Fibroblast of skin of left biceps (primary cell): ENCODE data around the gene KIAA0319L.
"Not testable (repeated sequence)": the region's sequence is repeated elsewhere in the genome, so short reads cannot be mapped to it uniquely, and the experiment has no call there.

ENCODE experiments used
- DNase-seq, 2 experiments: peaks; one replicate each; pipeline ENCODE4 v3.0.0-alpha.2; 2013; ENCODE audit warnings: low read depth in 2 of 2

KIAA0319L gene

GRCh38 chr1:35581621-35582020, 24.4 kb upstream of the KIAA0319L start:
- DNase-seq = not testable (repeated sequence)

- no peak for DNase-seq
Observed at GRCh38 chr1:35580949-35581388, 23.8 kb upstream of the KIAA0319L start.

GRCh38 chr1:35577071-35577998, 20.1 kb upstream of the KIAA0319L start:
- DNase-seq = no peak

- DNase-seq = not testable (repeated sequence)
Observed at GRCh38 chr1:35576766-35577070, 19.5 kb upstream of the KIAA0319L start.

- DNase-seq = no peak
Observed at GRCh38 chr1:35576061-35576765, 19.0 kb upstream of the KIAA0319L start.

- no peak for DNase-seq
Observed at GRCh38 chr1:35575416-35575958, 18.3 kb upstream of the KIAA0319L start.

GRCh38 chr1:35574655-35575415, 17.6 kb upstream of the KIAA0319L start:
- DNase-seq = no peak

- no peak for DNase-seq
Observed at GRCh38 chr1:35574125-35574654, 17.0 kb upstream of the KIAA0319L start.

- DNase-seq = no peak
Observed at GRCh38 chr1:35573198-35574124, 16.3 kb upstream of the KIAA0319L start, which contains the start of gene TFAP2E. TFAP2E (plus strand) TSS chr1:35573314; CDS start chr1:35573578, 264 bp downstream.

- no peak for DNase-seq
Observed at GRCh38 chr1:35572296-35572695, 15.1 kb upstream of the KIAA0319L start.

GRCh38 chr1:35571263-35571662, 14.1 kb upstream of the KIAA0319L start:
- DNase-seq = no peak

GRCh38 chr1:35570589-35571137, 13.5 kb upstream of the KIAA0319L start:
- no peak for DNase-seq

GRCh38 chr1:35569936-35570335, 12.7 kb upstream of the KIAA0319L start:
- DNase-seq = no peak

- peak in 1 of 2 experiments; percentile 26 for DNase-seq
Observed at GRCh38 chr1:35568975-35569395, 11.8 kb upstream of the KIAA0319L start.

- DNase-seq = no peak
Observed at GRCh38 chr1:35567947-35568558, 10.8 kb upstream of the KIAA0319L start.

- DNase-seq = no peak
Observed at GRCh38 chr1:35565742-35566133, 8.5 kb upstream of the KIAA0319L start.

GRCh38 chr1:35564884-35565741, 7.9 kb upstream of the KIAA0319L start:
- DNase-seq = no peak

- DNase-seq = peak; percentile 13 to 21
Observed at GRCh38 chr1:35564037-35564883, 7.1 kb upstream of the KIAA0319L start.
